HG03066 (cell line): ENCODE data around the gene BRD1.

Source experiments
- ATAC-seq: cut with Tn5 transposase; IDR thresholded peaks from one replicate; pipeline ENCODE4 v1.9.1; 2021; ENCODE audit warnings: low read depth; ENCODE audit not compliant: unreplicated experiment

The BRD1 gene

GRCh38 chr22:49803737-49804375 is 23.8 kb downstream of the BRD1 start:
- no peak for ATAC-seq

- ATAC-seq = no peak
Measured at GRCh38 chr22:49803134-49803533, 24.5 kb downstream of the BRD1 start.

GRCh38 chr22:49801391-49802060 is 26.1 kb downstream of the BRD1 start:
- no peak for ATAC-seq

GRCh38 chr22:49800408-49801238 is 27.1 kb downstream of the BRD1 start:
- no peak for ATAC-seq

GRCh38 chr22:49799431-49800075 is 28.1 kb downstream of the BRD1 start:
- no peak for ATAC-seq

- ATAC-seq = no peak
Measured at GRCh38 chr22:49798486-49799151, 29.1 kb downstream of the BRD1 start.

- ATAC-seq = no peak
Measured at GRCh38 chr22:49797706-49798105, 30.0 kb downstream of the BRD1 start.

- no peak for ATAC-seq
Measured at GRCh38 chr22:49796596-49797270, 30.9 kb downstream of the BRD1 start.

GRCh38 chr22:49795521-49795920 is 32.2 kb downstream of the BRD1 start:
- no peak for ATAC-seq

- ATAC-seq = no peak
Measured at GRCh38 chr22:49793871-49794270, 33.8 kb downstream of the BRD1 start.

GRCh38 chr22:49793296-49793695 is 34.4 kb downstream of the BRD1 start:
- ATAC-seq = no peak

GRCh38 chr22:49792107-49792506 is 35.6 kb downstream of the BRD1 start:
- no peak for ATAC-seq

- no peak for ATAC-seq
Measured at GRCh38 chr22:49791682-49792081, 36.0 kb downstream of the BRD1 start.

GRCh38 chr22:49790912-49791311 is 36.8 kb downstream of the BRD1 start:
- ATAC-seq = no peak

GRCh38 chr22:49789289-49790141 is 38.2 kb downstream of the BRD1 start:
- ATAC-seq = no peak

- ATAC-seq = no peak
Measured at GRCh38 chr22:49788504-49788903, 39.2 kb downstream of the BRD1 start.

GRCh38 chr22:49787861-49788260 is 39.8 kb downstream of the BRD1 start:
- ATAC-seq = no peak

GRCh38 chr22:49786976-49787706 is 40.5 kb downstream of the BRD1 start:
- no peak for ATAC-seq
